HTR-8/SVneo (cell line): ENCODE results near the gene NBPF4.

Source experiments
- DNase-seq: peaks from one replicate; pipeline ENCODE4 v3.0.0; 2011; ENCODE audit warnings: low spot score, mixed read lengths; ENCODE audit not compliant: insufficient read length
- FAIRE-seq: peaks from 2 replicates; lab custom pipeline; 2011; peaks lifted over from hg19 to GRCh38; lab: Jason Lieb, UNC

Gene NBPF4

GRCh38 chr1:108179018-108179417, 64.9 kb downstream of the NBPF4 start:
- DNase-seq (no peak), FAIRE-seq (no peak)
